MV-4-11 (cell line): ENCODE data around the gene RPS5.
"Not testable (repeated sequence)": the region's sequence is repeated elsewhere in the genome, so short reads cannot be mapped to it uniquely, and the experiment has no call there.

Experiments
- DNase-seq: peaks from one replicate; lab custom pipeline; 2025; lab: John Stamatoyannopoulos, UW

RPS5 gene

DNA sequence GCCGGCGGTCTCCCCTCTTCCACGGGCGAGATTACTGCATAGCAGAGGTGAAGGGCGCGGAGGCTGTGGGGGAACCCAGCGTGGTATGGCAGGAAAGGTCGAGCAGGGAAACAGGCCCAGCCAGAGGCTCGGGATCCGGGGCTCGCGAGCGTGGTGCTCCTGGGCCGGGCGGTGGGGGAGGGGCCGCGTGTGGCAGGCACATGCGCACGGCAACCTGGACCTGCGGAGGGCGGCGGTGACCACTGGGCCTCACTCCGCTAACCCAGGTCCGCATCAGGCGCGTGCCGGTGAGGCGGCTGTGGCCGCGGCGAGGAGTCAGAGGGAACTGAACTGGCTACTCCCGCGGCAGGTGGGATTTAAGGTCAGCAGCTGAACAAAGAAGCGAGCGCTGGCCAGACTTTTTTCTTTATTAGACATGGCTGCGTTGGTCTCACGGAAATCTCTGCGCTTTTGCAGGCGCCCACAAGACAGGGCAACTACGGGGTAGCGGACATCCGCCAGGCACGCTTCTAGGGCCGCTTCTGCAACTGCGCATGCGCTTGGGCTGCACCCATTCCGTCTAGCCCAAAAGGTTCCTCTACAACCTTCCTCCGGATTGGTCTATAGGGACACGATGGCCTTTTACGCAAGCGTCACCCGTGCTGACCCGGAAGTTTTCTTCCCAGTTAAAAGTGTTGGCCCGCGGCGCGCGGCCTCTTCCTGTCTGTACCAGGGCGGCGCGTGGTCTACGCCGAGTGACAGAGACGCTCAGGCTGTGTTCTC is at the start of gene RPS5:
Gene RPS5 (plus strand): TSS at position 694 of the 762 bp plus-strand sequence. CDS start 869 bp downstream, outside the sequence.
- DNase-seq = peak; percentile 100

- no peak for DNase-seq
Measured at GRCh38 chr19:58338336-58338735, 48.7 kb upstream of the RPS5 start.

DNA sequence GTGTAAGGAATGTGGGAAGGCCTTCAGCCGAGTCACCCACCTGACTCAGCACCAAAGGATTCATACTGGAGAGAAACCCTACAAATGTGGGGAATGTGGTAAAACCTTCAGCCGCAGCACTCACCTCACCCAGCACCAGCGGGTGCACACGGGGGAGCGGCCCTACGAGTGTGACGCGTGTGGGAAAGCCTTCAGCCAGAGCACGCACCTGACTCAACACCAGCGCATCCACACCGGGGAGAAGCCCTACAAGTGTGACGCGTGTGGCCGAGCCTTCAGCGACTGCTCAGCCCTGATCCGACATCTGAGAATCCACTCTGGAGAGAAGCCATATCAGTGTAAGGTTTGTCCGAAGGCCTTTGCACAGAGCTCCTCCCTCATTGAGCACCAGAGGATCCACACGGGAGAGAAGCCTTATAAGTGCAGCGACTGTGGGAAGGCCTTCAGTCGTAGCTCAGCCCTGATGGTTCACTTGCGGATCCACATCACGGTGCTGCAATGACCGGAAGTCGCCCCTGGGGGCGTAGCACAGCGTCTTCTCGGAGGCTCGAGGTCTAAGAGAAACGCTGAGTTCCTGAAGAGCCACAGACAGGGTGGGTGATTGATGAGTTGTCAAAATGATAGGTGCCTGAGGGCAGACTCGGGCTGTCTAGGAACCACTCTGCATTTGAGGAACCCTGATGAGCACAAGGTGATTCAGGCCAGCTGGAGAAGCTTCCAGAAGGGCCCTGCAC is 48.1 kb upstream of the RPS5 start:
- no peak for DNase-seq

DNA sequence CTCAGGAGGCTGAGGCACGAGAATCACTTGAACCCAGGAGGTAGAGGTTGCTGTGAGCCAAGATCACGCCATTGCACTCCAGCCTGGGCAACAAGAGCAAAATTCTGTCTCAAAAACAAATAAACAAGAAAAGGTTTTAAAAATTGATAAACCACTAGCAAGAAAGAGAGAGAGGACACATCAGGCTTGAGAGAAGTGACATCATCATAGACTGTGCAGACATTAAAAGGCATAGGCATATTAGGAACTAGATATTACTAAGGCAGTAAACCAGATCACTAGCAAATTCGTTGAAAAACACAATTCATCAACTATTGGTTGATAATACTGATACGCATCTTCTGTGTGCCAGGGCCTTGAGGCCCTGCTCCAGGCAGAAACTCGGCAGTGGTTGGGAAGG is 41.5 kb upstream of the RPS5 start:
- DNase-seq = no peak

- DNase-seq = no peak
Measured at GRCh38 chr19:58346961-58347929, 39.8 kb upstream of the RPS5 start.

DNA sequence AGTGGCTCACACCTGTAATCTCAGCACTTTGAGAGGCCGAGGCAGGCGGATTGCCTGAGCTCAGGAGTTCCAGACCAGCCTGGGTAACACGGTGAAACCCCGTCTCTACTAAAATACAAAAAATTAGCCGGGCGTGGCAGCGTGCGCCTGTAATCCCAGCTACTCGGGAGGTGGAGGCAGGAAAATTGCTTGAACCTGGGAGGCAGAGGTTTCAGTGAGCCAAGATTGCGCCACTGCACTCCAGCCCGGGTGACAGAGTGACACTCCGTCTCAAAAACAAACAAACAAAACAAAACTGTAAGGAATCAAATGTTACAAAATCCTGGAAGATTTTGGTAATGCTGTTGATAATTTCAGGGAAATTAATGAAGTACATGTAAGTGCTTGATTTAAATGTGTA is 39.0 kb upstream of the RPS5 start:
- DNase-seq = not testable (repeated sequence)

- peak; percentile 31 for DNase-seq
Measured at GRCh38 chr19:58349590-58349989, 37.5 kb upstream of the RPS5 start.

- DNase-seq = no peak
Measured at GRCh38 chr19:58350001-58350861, 36.8 kb upstream of the RPS5 start.

DNA sequence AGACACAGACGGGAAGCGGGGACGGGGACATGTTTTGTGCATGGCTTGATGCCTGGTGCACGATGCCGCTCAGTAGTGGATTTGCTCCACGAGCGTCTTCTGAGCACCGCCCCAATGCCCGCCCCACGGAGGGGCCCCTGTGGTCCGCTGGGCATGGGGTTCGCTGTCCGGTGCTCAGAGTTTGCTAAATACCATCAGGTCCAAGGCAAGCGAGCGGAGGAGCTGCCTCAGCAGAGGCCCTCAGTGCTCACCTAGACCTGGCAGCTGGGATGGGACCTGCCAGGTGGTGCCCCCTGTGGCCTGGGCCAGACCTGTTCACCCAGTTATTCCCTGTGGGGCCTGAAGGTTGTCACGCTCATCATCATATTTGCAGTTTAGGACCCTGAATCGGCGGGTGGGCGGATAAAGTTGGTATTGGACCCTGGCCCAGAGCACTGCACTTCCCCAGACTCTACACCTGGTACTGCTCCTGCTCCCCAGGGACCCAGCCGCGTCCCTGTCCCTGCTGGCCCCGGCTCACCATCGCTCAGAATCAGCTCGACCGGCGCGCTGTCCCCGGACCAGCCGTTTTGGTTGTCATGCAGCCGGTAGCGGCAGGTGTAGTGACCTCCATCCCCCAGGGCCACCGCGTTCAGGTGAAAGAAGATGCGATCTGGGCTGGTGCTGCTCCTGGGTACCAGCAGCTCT is 36.1 kb upstream of the RPS5 start:
- DNase-seq = no peak

GRCh38 chr19:58351558-58351878 is 35.6 kb upstream of the RPS5 start:
- no peak for DNase-seq

DNA sequence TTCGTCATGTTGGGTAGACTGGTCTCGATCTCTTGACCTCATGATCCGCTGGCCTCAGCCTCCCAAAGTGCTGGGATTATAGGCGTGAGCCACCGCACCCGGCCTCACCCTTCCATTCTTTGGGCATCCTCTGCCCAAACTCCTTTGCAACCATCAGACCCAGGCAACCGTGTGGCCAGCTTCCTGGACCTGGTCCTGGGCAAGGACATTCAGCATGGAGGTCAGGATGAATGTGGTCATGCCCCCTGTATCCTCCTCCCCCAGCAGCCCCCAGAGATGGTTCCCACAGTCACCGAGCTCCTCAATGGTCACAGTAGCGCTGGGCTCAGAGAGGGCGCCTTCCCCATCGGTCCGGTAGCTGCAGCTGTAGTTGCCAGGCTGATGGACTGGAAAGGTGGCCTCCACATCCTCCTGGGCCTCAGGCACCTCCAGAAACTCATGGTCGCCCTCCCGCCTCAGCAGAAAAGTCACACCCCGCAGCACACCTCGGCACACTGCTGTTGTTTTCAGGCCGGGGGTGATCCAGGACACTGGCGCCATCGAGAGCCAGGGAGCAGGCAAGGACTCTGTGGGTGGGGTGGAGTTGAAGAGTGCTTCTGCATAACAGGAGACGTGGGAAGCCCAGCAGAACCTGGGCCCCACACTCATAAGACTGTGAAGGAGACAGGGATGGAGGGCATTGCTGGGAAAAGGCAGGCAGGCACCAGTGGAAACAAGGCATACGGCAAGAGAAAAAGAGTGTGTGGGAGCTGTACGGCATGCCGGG is 34.9 kb upstream of the RPS5 start:
- DNase-seq = no peak

GRCh38 chr19:58352760-58353671 is 34.1 kb upstream of the RPS5 start, which contains the start of gene A1BG:
Gene A1BG, minus strand, starts transcription at chr19:58353492. Its CDS starts 55 bp downstream, at chr19:58353437.
- DNase-seq = no peak

- DNase-seq = no peak
Measured at GRCh38 chr19:58353717-58354477, 33.2 kb upstream of the RPS5 start.

- DNase-seq = no peak
Measured at GRCh38 chr19:58354478-58355030, 32.5 kb upstream of the RPS5 start.

GRCh38 chr19:58355215-58355796 is 31.8 kb upstream of the RPS5 start:
- no peak for DNase-seq

DNA sequence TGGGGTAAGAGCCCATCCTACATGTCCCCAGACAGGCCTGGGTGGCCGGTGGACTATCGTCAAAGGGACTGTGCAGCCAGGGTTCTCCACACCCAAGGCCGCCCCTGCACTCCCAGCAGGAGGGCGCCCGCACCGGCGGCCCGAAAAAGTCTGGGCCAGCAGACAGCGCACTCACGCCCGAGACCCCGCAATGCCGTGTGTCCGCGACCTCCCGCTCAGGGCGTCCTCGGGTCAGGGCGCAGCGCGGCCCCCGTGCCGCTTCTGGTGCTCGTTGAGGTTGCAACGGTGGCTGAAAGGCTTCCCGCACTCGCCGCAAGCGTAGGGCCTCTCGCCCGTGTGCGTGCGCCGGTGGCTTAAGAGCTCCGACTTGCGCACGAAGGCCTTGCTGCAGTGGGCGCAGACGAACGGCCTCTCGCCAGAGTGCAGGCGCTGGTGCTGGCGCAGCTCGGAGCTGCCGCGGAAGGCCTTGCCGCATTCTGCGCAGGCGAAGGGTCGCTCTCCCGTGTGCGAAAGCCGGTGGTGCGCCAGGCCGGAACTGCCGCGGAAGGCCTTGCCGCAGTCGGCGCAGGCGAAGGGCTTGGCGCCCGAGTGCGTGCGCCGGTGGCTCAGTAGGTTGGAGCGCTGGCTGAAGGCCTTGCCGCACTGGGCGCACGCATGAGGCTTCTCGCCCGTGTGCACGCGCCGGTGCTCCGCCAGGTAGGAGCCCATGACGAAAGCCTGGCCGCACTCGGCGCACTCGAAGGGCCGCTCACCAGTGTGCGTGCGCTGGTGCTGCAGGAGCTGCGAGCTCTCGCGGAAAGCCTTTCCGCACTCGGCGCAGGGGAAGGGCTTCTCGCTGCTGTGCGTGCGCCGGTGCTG is 30.9 kb upstream of the RPS5 start:
- no peak for DNase-seq
